Inflammatory macrophage treated with lipopolysaccharide for 1 hour (primary cell): ENCODE results near the gene HEPN1.

Experiments
- DNase-seq, 2 donors: peaks; one replicate each; pipeline ENCODE4 v3.0.0-alpha.2; 2020 to 2022

The HEPN1 gene

GRCh38 chr11:124886476-124886875 is 32.6 kb upstream of the HEPN1 start:
- no peak for DNase-seq

GRCh38 chr11:124886978-124887666 is 31.9 kb upstream of the HEPN1 start:
- no peak for DNase-seq

GRCh38 chr11:124887667-124888013 is 31.4 kb upstream of the HEPN1 start:
- DNase-seq, result no peak

- DNase-seq, result peak; percentile 65 to 66
Observed at GRCh38 chr11:124889191-124890091, 29.6 kb upstream of the HEPN1 start.

- no peak for DNase-seq
Observed at GRCh38 chr11:124890151-124890550, 28.9 kb upstream of the HEPN1 start.

- DNase-seq, result no peak
Observed at GRCh38 chr11:124890683-124891372, 28.2 kb upstream of the HEPN1 start.

- no peak for DNase-seq
Observed at GRCh38 chr11:124891373-124891861, 27.6 kb upstream of the HEPN1 start.

GRCh38 chr11:124892146-124892545 is 26.9 kb upstream of the HEPN1 start:
- no peak for DNase-seq

GRCh38 chr11:124892750-124893454 is 26.1 kb upstream of the HEPN1 start:
- DNase-seq, result peak; percentile 20 to 28

- no peak for DNase-seq
Observed at GRCh38 chr11:124893781-124894401, 25.2 kb upstream of the HEPN1 start.

GRCh38 chr11:124894606-124895430 is 24.2 kb upstream of the HEPN1 start:
- DNase-seq, result no peak

GRCh38 chr11:124895471-124895971 is 23.5 kb upstream of the HEPN1 start:
- no peak for DNase-seq

GRCh38 chr11:124896071-124896750 is 22.8 kb upstream of the HEPN1 start:
- DNase-seq, result no peak

- no peak for DNase-seq
Observed at GRCh38 chr11:124896821-124897391, 22.1 kb upstream of the HEPN1 start.

GRCh38 chr11:124897674-124898262 is 21.3 kb upstream of the HEPN1 start, which contains the start of gene ROBO4:
Gene ROBO4 (minus strand): TSS chr11:124897865. CDS start chr11:124897795, 70 bp downstream.
- DNase-seq, result no peak

- no peak for DNase-seq
Observed at GRCh38 chr11:124898263-124898680, 20.8 kb upstream of the HEPN1 start.

GRCh38 chr11:124898711-124899110 is 20.3 kb upstream of the HEPN1 start:
- no peak for DNase-seq

- DNase-seq, result no peak
Observed at GRCh38 chr11:124899383-124900145, 19.5 kb upstream of the HEPN1 start.

- DNase-seq, result no peak
Observed at GRCh38 chr11:124900464-124900863, 18.6 kb upstream of the HEPN1 start.
